Neural progenitor cell (in vitro differentiated cells): ENCODE data around the gene NDUFAF8. TPM values are rescaled to one million over a fixed set of nuclear protein-coding genes. Genes with fewer than 3 reads are reported as not detected.

ENCODE experiments used
- DNase-seq: peaks from one replicate; pipeline ENCODE4 v3.0.0-alpha.2; 2016; ENCODE audit warnings: low spot score
- H2AFZ ChIP-seq: fragments of 200-600 bp; sonication (generic); replicated peaks from 2 replicates; pipeline ENCODE4 v1.6.1; 2016; ENCODE audit warnings: antibody characterized with exemption
- H3F3A ChIP-seq: fragments of 200-600 bp; sonication (generic); 2 replicates; pipeline ENCODE4 v1.6.1; 2016; ENCODE audit warnings: antibody characterized with exemption, low read depth
- H3K27ac ChIP-seq: fragments of 200-600 bp; sonication (generic); 2 replicates; pipeline ENCODE4 v1.5.1; 2016; ENCODE audit warnings: mild to moderate bottlenecking
- H3K27me3 ChIP-seq: fragments of 200-600 bp; sonication (generic); 2 replicates; pipeline ENCODE4 v1.6.1; 2016; ENCODE audit warnings: mild to moderate bottlenecking, moderate library complexity
- H3K36me3 ChIP-seq: fragments of 200-600 bp; sonication (generic); 2 replicates; pipeline ENCODE4 v1.5.1; 2016
- H3K4me1 ChIP-seq: fragments of 200-600 bp; sonication (generic); 2 replicates; pipeline ENCODE4 v1.6.1; 2016; ENCODE audit warnings: mixed run types
- H3K4me2 ChIP-seq: fragments of 200-600 bp; sonication (generic); 2 replicates; pipeline ENCODE4 v1.6.1; 2016
- H3K4me3 ChIP-seq: fragments of 200-600 bp; sonication (generic); 2 replicates; pipeline ENCODE4 v1.5.1; 2016
- H3K79me2 ChIP-seq: fragments of 200-600 bp; sonication (generic); 2 replicates; pipeline ENCODE4 v1.6.1; 2016; ENCODE audit warnings: low read depth
- H3K9ac ChIP-seq: fragments of 200-600 bp; sonication (generic); 2 replicates; pipeline ENCODE4 v1.6.1; 2016
- H3K9me3 ChIP-seq: fragments of 200-600 bp; sonication (generic); 2 replicates; pipeline ENCODE4 v1.5.1; 2016; ENCODE audit warnings: low read depth
- H4K20me1 ChIP-seq: fragments of 200-600 bp; sonication (generic); 2 replicates; pipeline ENCODE4 v1.6.1; 2016; ENCODE audit warnings: low read depth
- H3K27ac Mint-ChIP-seq: 3 replicates; pipeline ENCODE4 v1.8.0; 2021; ENCODE audit warnings: mixed read lengths
- H3K27me3 Mint-ChIP-seq: 2 replicates; pipeline ENCODE4 v1.8.0; 2022; ENCODE audit warnings: low read depth, mild to moderate bottlenecking, inconsistent platforms, moderate library complexity, mixed read lengths; ENCODE audit not compliant: insufficient read depth
- H3K36me3 Mint-ChIP-seq: 3 replicates; pipeline ENCODE4 v1.8.0; 2021; ENCODE audit warnings: mixed read lengths
- H3K4me1 Mint-ChIP-seq: 3 replicates; pipeline ENCODE4 v1.8.0; 2021; ENCODE audit warnings: mixed read lengths
- H3K4me3 Mint-ChIP-seq: 3 replicates; pipeline ENCODE4 v1.8.0; 2021; ENCODE audit warnings: mild to moderate bottlenecking, moderate library complexity, mixed read lengths
- H3K9me3 Mint-ChIP-seq: 3 replicates; pipeline ENCODE4 v1.8.0; 2020; ENCODE audit warnings: mixed read lengths
- EZH2 ChIP-seq: fragments of 200-600 bp; sonication (generic); IDR thresholded peaks from 2 replicates; pipeline ENCODE4 v1.6.1; 2017; ENCODE audit warnings: antibody characterized with exemption, mild to moderate bottlenecking, moderate library complexity
- EZH2phosphoT487 ChIP-seq: fragments of 200-600 bp; sonication (generic); IDR thresholded peaks from 2 replicates; pipeline ENCODE4 v1.6.1; 2017; ENCODE audit warnings: antibody characterized with exemption
- total RNA-seq: library from RNA; depleted of rRNA; stranded (reverse); fragments of >200 nt; gene quantifications from 2 replicates; pipeline ENCODE4 v1.2.3, GENCODE V29; 2015; ENCODE audit warnings: low replicate concordance
- TF ChIP-seq, protein P1 (sequence below): fragments of 200-600 bp; sonication (generic); IDR thresholded peaks from 2 replicates; pipeline ENCODE4 v1.5.1; 2017; ENCODE audit warnings: antibody characterized with exemption, mild to moderate bottlenecking

NDUFAF8 gene
- total RNA-seq, 1 donor from 2014 or later: 34.7 TPM

GRCh38 chr17:81194941-81195901, 43.9 kb upstream of the NDUFAF8 start:
- Histone ChIP-seq H3K4me2 (no peak overlapping the region), H3K9ac (no peak overlapping the region), H3F3A (no peaks in the 10 kb centered on the region), H4K20me1 (no peaks in the 10 kb centered on the region), H3K27ac (no peak overlapping the region), H2AFZ (no peak overlapping the region), H3K36me3 (no peaks in the 10 kb centered on the region), H3K4me1 (no peaks in the 10 kb centered on the region), H3K9me3 (no peaks in the 10 kb centered on the region), H3K27me3 (no peaks in the 10 kb centered on the region), H3K4me3 (no peak overlapping the region), H3K79me2 (no peaks in the 10 kb centered on the region)
- Mint-ChIP-seq H3K27me3 (no peaks in the 10 kb centered on the region), H3K27ac (no peak overlapping the region), H3K4me3 (no peak overlapping the region), H3K4me1 (no peaks in the 10 kb centered on the region), H3K36me3 (peaks cover 2% of the 10 kb centered on the region), H3K9me3 (no peaks in the 10 kb centered on the region)
- no peak for DNase-seq
- TF ChIP-seq EZH2 (no peak), EZH2phosphoT487 (no peak)
- TF ChIP-seq, protein P1, sequence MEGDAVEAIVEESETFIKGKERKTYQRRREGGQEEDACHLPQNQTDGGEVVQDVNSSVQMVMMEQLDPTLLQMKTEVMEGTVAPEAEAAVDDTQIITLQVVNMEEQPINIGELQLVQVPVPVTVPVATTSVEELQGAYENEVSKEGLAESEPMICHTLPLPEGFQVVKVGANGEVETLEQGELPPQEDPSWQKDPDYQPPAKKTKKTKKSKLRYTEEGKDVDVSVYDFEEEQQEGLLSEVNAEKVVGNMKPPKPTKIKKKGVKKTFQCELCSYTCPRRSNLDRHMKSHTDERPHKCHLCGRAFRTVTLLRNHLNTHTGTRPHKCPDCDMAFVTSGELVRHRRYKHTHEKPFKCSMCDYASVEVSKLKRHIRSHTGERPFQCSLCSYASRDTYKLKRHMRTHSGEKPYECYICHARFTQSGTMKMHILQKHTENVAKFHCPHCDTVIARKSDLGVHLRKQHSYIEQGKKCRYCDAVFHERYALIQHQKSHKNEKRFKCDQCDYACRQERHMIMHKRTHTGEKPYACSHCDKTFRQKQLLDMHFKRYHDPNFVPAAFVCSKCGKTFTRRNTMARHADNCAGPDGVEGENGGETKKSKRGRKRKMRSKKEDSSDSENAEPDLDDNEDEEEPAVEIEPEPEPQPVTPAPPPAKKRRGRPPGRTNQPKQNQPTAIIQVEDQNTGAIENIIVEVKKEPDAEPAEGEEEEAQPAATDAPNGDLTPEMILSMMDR: no peak

- H3K27me3 Mint-ChIP-seq: no peaks in the 10 kb centered on the region
- Histone ChIP-seq H3K27ac (no peak overlapping the region), H3K9ac (no peak overlapping the region), H3F3A (no peaks in the 10 kb centered on the region), H3K4me2 (no peak overlapping the region), H3K4me3 (no peak overlapping the region), H3K9me3 (no peaks in the 10 kb centered on the region), H3K27me3 (no peaks in the 10 kb centered on the region), H3K79me2 (no peaks in the 10 kb centered on the region), H4K20me1 (no peaks in the 10 kb centered on the region), H2AFZ (no peak overlapping the region), H3K36me3 (no peaks in the 10 kb centered on the region), H3K4me1 (no peaks in the 10 kb centered on the region)
- H3K4me3 Mint-ChIP-seq: no peak overlapping the region
- DNase-seq: no peak
- peaks cover 5% of the 10 kb centered on the region for H3K36me3 Mint-ChIP-seq
- H3K27ac Mint-ChIP-seq: no peak overlapping the region
- H3K9me3 Mint-ChIP-seq: no peaks in the 10 kb centered on the region
- H3K4me1 Mint-ChIP-seq: peaks cover 2% of the 10 kb centered on the region
- TF ChIP-seq, protein P1: no peak
- no peak for TF ChIP-seq EZH2phosphoT487
- no peak for TF ChIP-seq EZH2
Observed at GRCh38 chr17:81195941-81196495, 43.1 kb upstream of the NDUFAF8 start.

- DNase-seq: no peak
- no peaks in the 10 kb centered on the region for H3K9me3 ChIP-seq
- Mint-ChIP-seq H3K36me3 (peaks cover 5% of the 10 kb centered on the region), H3K4me1 (peaks cover 2% of the 10 kb centered on the region), H3K27me3 (no peaks in the 10 kb centered on the region), H3K4me3 (no peak overlapping the region), H3K9me3 (no peaks in the 10 kb centered on the region), H3K27ac (no peak overlapping the region)
- H3F3A ChIP-seq: no peaks in the 10 kb centered on the region
- TF ChIP-seq, protein P1: no peak
- no peak for TF ChIP-seq EZH2phosphoT487
- no peak for TF ChIP-seq EZH2
- no peak overlapping the region for H3K4me3 ChIP-seq
- no peak overlapping the region for H3K4me2 ChIP-seq
- H3K27ac ChIP-seq: no peak overlapping the region
- H3K4me1 ChIP-seq: no peaks in the 10 kb centered on the region
- H3K9ac ChIP-seq: no peak overlapping the region
- no peak overlapping the region for H2AFZ ChIP-seq
- no peaks in the 10 kb centered on the region for H3K27me3 ChIP-seq
- no peaks in the 10 kb centered on the region for H3K79me2 ChIP-seq
- H3K36me3 ChIP-seq: no peaks in the 10 kb centered on the region
- H4K20me1 ChIP-seq: no peaks in the 10 kb centered on the region
Observed at GRCh38 chr17:81196505-81197408, 42.4 kb upstream of the NDUFAF8 start.
